HepG2 (cell line): ENCODE data around the gene GRB10. TPM values are rescaled to one million over a fixed set of nuclear protein-coding genes. Genes with fewer than 3 reads are reported as not detected.
A peak's percentile ranks its signal among the peaks of the same experiment; 100 is the strongest.

Source experiments
- HDAC1 ChIP-seq: sonication (generic); formaldehyde crosslinking; IDR thresholded peaks from 2 replicates; pipeline ENCODE4 v1.5.1; 2020; ENCODE audit warnings: mild to moderate bottlenecking, missing genetic modification reagents
- HDAC2 ChIP-seq: sonication (generic); formaldehyde crosslinking; IDR thresholded peaks from 2 replicates; pipeline ENCODE4 v1.4.0; 2020; ENCODE audit warnings: missing genetic modification reagents
- MTA1 ChIP-seq: sonication (generic); formaldehyde crosslinking; IDR thresholded peaks from 2 replicates; pipeline ENCODE4 v1.4.0; 2020; ENCODE audit warnings: missing genetic modification reagents, mild to moderate bottlenecking, borderline replicate concordance
- RCOR2 ChIP-seq: IDR thresholded peaks from 2 replicates; pipeline ENCODE4 v1.6.1; 2016; ENCODE audit warnings: missing biosample characterization, missing genetic modification reagents
- REL ChIP-seq: sonication (generic); formaldehyde crosslinking; conservative IDR thresholded peaks from 2 replicates; pipeline ENCODE4 v1.8.0; 2022; ENCODE audit warnings: mild to moderate bottlenecking, missing genetic modification reagents, moderate library complexity
- RXRB ChIP-seq: IDR thresholded peaks from 2 replicates; pipeline ENCODE4 v1.6.1; 2016; ENCODE audit warnings: borderline replicate concordance, missing genetic modification reagents, missing compliant biosample characterization
- THAP11 ChIP-seq: IDR thresholded peaks from 2 replicates; pipeline ENCODE4 v1.6.1; 2016; ENCODE audit warnings: missing biosample characterization, missing genetic modification reagents
- ZFP41 ChIP-seq: sonication (generic); formaldehyde crosslinking; IDR thresholded peaks from 2 replicates; pipeline ENCODE4 v1.4.0; 2020; ENCODE audit warnings: mild to moderate bottlenecking, missing genetic modification reagents, borderline replicate concordance
- ZNF136 ChIP-seq: sonication (generic); formaldehyde crosslinking; IDR thresholded peaks from 2 replicates; pipeline ENCODE4 v1.8.1; 2022; ENCODE audit warnings: low read depth, mild to moderate bottlenecking, moderate library complexity, missing genetic modification reagents
- ZNF547 ChIP-seq: sonication (generic); formaldehyde crosslinking; IDR thresholded peaks from 2 replicates; pipeline ENCODE4 v1.5.1; 2020; ENCODE audit warnings: mild to moderate bottlenecking, missing genetic modification reagents
- polyA plus RNA-seq, 8 experiments: library from polyadenylated mRNA; depleted of rRNA in 3 of 8; stranded (reverse) in 7 of 8; unstranded in 1 of 8; fragments of >200 nt; fragmentation: Illumina TruSeq in 4 of 8; extraction: Trizol in 4 of 8; gene quantifications; 2 replicates each; pipeline versions ENCODE4 v1.2.1 to v1.2.3, GENCODE V29; 2011 to 2016; ENCODE audit warnings: low read depth in 4 of 8, missing spikeins in 1 of 8, mixed read lengths in 1 of 8; ENCODE audit not compliant: insufficient read depth in 1 of 8
- total RNA-seq, 5 experiments: library from RNA; depleted of rRNA; stranded (reverse); fragments of >200 nt; fragmentation: Illumina TruSeq; extraction: Trizol; gene quantifications; 2 replicates each; pipeline ENCODE4 v1.2.3, GENCODE V29; 2016; ENCODE audit warnings: low read depth in 1 of 5
- TF ChIP-seq, protein P1 (sequence below): sonication (generic); formaldehyde crosslinking; IDR thresholded peaks from 2 replicates; pipeline ENCODE4 v1.8.1; 2023; ENCODE audit warnings: mild to moderate bottlenecking, inconsistent platforms, moderate library complexity, missing genetic modification reagents, borderline replicate concordance
- TF ChIP-seq, protein P2 (sequence below): sonication (generic); IDR thresholded peaks from 2 replicates; pipeline ENCODE4 v1.6.1; 2016; ENCODE audit warnings: low read depth, borderline replicate concordance
- TF ChIP-seq, protein P3 (sequence below): sonication (generic); formaldehyde crosslinking; IDR thresholded peaks from one replicate; pipeline ENCODE4 v1.5.1; 2020; ENCODE audit warnings: mild to moderate bottlenecking, missing genetic modification reagents; ENCODE audit errors: not compliant biosample characterization

GRB10 gene
- total and polyA plus RNA-seq, 2 of the 13 experiments (the other 11 are each of a cell fraction or from before 2014, with no cell fraction given), result 4.0 to 6.8 TPM

DNA sequence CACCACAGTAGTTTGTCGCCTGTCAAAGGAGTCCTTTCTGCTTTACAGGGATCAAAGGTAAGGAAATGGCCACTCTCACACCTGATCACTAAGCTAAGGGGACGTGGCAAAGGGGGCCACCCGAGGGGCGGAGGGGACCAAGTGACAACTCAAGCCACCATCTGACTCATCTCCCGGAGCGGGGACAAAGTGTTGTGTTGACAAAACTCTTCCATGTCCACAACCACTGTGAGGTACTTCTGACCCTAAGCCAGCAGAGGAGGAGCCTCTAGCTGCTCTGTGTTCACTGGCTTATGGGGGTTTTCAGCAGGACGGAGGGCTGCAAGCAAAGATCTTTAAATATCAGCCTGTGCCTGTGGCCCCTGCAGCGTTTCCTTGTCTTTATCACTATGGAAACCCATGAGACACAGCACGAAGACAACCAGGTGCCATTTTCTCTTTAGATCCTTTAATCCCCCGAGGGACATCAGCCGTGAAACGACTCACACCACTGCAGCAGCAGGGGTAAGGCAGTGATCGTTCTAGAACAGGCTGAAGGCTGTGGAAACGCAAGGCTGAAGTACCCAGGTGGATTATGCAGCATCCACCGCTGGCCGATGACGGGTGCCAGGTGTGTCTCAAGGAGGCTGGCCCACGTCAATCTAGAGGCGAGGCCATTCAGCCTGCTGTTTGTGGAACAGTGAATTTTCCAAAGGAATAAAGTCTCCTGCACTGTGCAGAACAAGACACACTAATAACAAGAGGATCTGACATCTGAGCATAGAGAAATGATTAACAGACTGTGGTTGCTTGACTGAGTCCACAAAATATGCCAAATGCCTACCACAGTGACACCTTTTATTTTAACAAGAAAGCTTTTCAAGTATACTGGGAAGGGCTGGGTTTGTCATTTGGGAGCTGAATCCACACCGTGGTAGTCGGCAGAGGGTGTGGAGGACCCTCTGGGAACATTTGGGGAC, 190.9 kb downstream of the GRB10 start (continued):
- TF ChIP-seq RCOR2 (CRISPR knock-in tag), result no peak
- TF ChIP-seq MTA1 (CRISPR knock-in tag), result peak; percentile 65; the same call in 1 of the 2 replicates
- TF ChIP-seq HDAC1 (CRISPR knock-in tag), result 0 out of 2 replicates have a peak, but pooled peaks have one; percentile 8
- TF ChIP-seq, protein P1, sequence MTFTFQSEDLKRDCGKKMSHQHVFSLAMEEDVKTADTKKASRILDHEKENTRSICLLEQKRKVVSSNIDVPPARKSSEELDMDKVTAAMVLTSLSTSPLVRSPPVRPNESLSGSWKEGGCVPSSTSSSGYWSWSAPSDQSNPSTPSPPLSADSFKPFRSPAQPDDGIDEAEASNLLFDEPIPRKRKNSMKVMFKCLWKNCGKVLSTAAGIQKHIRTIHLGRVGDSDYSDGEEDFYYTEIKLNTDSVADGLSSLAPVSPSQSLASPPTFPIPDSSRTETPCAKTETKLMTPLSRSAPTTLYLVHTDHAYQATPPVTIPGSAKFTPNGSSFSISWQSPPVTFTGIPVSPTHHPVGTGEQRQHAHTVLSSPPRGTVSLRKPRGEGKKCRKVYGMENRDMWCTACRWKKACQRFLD (CRISPR knock-in tag), result no peak
- TF ChIP-seq THAP11 (CRISPR knock-in tag), result peak; percentile 14; the same call in 1 of the 2 replicates
- TF ChIP-seq ZNF136 (CRISPR knock-in tag), result peak; percentile 56; the same call in 1 of the 2 replicates
- TF ChIP-seq, protein P2, sequence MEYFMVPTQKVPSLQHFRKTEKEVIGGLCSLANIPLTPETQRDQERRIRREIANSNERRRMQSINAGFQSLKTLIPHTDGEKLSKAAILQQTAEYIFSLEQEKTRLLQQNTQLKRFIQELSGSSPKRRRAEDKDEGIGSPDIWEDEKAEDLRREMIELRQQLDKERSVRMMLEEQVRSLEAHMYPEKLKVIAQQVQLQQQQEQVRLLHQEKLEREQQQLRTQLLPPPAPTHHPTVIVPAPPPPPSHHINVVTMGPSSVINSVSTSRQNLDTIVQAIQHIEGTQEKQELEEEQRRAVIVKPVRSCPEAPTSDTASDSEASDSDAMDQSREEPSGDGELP, result peak; percentile 71; the same call in 1 of the 2 replicates
- peak; percentile 56; the same call in 1 of the 2 replicates for TF ChIP-seq HDAC2 (CRISPR knock-in tag)
- TF ChIP-seq ZNF547, result peak; percentile 52
- TF ChIP-seq, protein P3, sequence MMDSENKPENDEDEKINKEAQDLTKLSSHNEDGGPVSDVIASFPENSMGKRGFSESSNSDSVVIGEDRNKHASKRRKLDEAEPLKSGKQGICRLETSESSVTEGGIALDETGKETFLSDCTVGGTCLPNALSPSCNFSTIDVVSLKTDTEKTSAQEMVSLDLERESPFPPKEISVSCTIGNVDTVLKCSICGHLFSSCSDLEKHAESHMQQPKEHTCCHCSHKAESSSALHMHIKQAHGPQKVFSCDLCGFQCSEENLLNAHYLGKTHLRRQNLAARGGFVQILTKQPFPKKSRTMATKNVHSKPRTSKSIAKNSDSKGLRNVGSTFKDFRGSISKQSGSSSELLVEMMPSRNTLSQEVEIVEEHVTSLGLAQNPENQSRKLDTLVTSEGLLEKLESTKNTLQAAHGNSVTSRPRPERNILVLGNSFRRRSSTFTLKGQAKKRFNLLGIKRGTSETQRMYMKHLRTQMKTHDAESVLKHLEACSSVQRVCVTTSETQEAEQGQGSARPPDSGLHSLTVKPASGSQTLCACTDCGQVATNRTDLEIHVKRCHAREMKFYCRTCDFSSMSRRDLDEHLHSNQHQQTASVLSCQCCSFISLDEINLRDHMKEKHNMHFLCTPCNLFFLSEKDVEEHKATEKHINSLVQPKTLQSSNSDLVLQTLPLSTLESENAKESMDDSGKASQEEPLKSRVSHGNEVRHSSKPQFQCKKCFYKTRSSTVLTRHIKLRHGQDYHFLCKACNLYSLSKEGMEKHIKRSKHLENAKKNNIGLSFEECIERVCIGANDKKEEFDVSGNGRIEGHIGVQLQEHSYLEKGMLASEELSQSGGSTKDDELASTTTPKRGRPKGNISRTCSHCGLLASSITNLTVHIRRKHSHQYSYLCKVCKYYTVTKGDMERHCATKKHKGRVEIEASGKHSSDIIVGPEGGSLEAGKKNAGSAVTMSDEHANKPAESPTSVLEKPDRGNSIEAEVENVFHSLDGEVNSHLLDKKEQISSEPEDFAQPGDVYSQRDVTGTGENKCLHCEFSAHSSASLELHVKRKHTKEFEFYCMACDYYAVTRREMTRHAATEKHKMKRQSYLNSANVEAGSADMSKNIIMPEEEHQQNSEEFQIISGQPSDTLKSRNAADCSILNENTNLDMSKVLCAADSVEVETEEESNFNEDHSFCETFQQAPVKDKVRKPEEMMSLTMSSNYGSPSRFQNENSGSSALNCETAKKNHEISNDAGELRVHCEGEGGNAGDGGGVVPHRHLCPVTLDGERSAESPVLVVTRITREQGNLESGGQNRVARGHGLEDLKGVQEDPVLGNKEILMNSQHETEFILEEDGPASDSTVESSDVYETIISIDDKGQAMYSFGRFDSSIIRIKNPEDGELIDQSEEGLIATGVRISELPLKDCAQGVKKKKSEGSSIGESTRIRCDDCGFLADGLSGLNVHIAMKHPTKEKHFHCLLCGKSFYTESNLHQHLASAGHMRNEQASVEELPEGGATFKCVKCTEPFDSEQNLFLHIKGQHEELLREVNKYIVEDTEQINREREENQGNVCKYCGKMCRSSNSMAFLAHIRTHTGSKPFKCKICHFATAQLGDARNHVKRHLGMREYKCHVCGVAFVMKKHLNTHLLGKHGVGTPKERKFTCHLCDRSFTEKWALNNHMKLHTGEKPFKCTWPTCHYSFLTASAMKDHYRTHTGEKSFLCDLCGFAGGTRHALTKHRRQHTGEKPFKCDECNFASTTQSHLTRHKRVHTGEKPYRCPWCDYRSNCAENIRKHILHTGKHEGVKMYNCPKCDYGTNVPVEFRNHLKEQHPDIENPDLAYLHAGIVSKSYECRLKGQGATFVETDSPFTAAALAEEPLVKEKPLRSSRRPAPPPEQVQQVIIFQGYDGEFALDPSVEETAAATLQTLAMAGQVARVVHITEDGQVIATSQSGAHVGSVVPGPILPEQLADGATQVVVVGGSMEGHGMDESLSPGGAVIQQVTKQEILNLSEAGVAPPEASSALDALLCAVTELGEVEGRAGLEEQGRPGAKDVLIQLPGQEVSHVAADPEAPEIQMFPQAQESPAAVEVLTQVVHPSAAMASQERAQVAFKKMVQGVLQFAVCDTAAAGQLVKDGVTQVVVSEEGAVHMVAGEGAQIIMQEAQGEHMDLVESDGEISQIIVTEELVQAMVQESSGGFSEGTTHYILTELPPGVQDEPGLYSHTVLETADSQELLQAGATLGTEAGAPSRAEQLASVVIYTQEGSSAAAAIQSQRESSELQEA (CRISPR knock-in tag), result peak; percentile 32
- TF ChIP-seq RXRB (CRISPR knock-in tag), result 0 out of 2 replicates have a peak, but pooled peaks have one; percentile 35
- TF ChIP-seq REL (CRISPR knock-in tag), result no peak
- TF ChIP-seq ZFP41 (CRISPR knock-in tag), result 0 out of 2 replicates have a peak, but pooled peaks have one; percentile 25
